Measurements from ENCODE around the gene TSEN15. TPM values are rescaled to one million over a fixed set of nuclear protein-coding genes. Genes with fewer than 3 reads are reported as not detected.

The TSEN15 gene
- total and polyA plus RNA-seq, 9 of the 15 experiments (the other 6 are each of a cell fraction or from before 2014, with no cell fraction given) = 25.6 to 121 (median 91.3) TPM

DNA sequence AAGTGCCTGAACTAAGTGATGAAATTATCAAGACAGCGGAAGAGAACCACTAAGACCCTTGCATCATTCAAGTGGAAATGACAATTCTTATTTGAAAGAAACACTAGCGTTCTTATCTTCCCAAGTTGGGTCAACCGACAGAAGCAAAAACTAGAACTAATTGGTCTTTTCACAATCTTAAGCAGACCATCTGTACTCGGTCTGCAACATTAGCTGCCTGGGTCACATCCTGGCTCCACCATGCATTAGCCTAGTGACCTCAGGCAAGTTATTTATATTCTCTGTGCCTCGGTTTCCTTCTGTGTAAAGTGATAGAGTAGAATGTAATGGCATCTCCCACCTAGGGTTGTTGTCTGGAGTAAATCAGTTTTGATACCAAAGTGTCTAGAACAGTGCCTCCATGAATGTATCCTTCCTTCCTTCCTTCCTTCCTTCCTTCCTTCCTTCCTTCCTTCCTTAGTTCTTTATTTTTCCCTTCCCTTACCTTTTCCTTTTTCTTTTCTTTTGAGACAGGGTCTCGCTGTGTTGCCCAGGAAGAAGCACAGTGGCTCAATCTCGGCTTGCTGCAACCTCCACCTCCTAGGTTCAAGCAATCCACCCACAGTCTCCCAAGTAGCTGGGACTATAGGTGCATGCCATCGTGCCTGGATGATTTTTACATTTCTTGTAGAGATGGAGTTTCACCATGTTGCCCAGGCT, 20.0 kb upstream of the TSEN15 start (continued):
- TF ChIP-seq, protein P1, sequence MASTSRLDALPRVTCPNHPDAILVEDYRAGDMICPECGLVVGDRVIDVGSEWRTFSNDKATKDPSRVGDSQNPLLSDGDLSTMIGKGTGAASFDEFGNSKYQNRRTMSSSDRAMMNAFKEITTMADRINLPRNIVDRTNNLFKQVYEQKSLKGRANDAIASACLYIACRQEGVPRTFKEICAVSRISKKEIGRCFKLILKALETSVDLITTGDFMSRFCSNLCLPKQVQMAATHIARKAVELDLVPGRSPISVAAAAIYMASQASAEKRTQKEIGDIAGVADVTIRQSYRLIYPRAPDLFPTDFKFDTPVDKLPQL (IDR thresholded peaks at IDR 0.05; ENCODE audit: extremely low read depth, insufficient read length) = no peak
- TF ChIP-seq RBM14 (IDR thresholded peaks at IDR 0.05; ENCODE audit: borderline replicate concordance, insufficient read depth, low read depth, low read length) (no peak), TEAD4 (IDR thresholded peaks at IDR 0.05; ENCODE audit: low read length) (peak; percentile 98), TEAD4 (CRISPR knock-in tag; IDR thresholded peaks at IDR 0.05; ENCODE audit: borderline replicate concordance) (no peak), DNMT1 (IDR thresholded peaks at IDR 0.05) (no peak), CBX3 (IDR thresholded peaks at IDR 0.05; ENCODE audit: borderline replicate concordance in 1 of 2, low read length in 2 of 2) (peak in 1 of 2 experiments; percentile 82; a peak in 2 of 3 replicates), ZNF766 (CRISPR knock-in tag; conservative IDR thresholded peaks at IDR 0.05) (peak; percentile 46; the same call in 1 of the 2 replicates), CBX2 (IDR thresholded peaks at IDR 0.05; ENCODE audit: insufficient read depth, low read length, poor library complexity, severe bottlenecking) (no peak), GABPB1 (CRISPR knock-in tag; IDR thresholded peaks at IDR 0.05) (peak; percentile 59; the same call in 1 of the 2 replicates), SAP30 (IDR thresholded peaks at IDR 0.05; ENCODE audit: borderline replicate concordance, insufficient read depth, low read depth, low read length, poor library complexity, severe bottlenecking) (no peak), ETS2 (tag; IDR thresholded peaks at IDR 0.05; ENCODE audit: borderline replicate concordance, poor library complexity, severe bottlenecking) (no peak), MTA2 (IDR thresholded peaks at IDR 0.05; ENCODE audit: low read depth) (peak; percentile 89), PHF21A (IDR thresholded peaks at IDR 0.05; ENCODE audit: borderline replicate concordance, low read depth) (no peak), CBX8 (IDR thresholded peaks at IDR 0.05; ENCODE audit: borderline replicate concordance, extremely low read depth, low read depth, low read length, poor library complexity, severe bottlenecking) (no peak)
- TF ChIP-seq, protein P2, sequence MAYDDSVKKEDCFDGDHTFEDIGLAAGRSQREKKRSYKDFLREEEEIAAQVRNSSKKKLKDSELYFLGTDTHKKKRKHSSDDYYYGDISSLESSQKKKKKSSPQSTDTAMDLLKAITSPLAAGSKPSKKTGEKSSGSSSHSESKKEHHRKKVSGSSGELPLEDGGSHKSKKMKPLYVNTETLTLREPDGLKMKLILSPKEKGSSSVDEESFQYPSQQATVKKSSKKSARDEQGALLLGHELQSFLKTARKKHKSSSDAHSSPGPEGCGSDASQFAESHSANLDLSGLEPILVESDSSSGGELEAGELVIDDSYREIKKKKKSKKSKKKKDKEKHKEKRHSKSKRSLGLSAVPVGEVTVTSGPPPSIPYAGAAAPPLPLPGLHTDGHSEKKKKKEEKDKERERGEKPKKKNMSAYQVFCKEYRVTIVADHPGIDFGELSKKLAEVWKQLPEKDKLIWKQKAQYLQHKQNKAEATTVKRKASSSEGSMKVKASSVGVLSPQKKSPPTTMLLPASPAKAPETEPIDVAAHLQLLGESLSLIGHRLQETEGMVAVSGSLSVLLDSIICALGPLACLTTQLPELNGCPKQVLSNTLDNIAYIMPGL (CRISPR knock-in tag; IDR thresholded peaks at IDR 0.05) = no peak
- TF ChIP-seq, protein P3, sequence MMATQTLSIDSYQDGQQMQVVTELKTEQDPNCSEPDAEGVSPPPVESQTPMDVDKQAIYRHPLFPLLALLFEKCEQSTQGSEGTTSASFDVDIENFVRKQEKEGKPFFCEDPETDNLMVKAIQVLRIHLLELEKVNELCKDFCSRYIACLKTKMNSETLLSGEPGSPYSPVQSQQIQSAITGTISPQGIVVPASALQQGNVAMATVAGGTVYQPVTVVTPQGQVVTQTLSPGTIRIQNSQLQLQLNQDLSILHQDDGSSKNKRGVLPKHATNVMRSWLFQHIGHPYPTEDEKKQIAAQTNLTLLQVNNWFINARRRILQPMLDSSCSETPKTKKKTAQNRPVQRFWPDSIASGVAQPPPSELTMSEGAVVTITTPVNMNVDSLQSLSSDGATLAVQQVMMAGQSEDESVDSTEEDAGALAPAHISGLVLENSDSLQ (IDR thresholded peaks at IDR 0.05) = peak; percentile 57; the same call in 1 of the 2 replicates
- TF ChIP-seq, protein P4, sequence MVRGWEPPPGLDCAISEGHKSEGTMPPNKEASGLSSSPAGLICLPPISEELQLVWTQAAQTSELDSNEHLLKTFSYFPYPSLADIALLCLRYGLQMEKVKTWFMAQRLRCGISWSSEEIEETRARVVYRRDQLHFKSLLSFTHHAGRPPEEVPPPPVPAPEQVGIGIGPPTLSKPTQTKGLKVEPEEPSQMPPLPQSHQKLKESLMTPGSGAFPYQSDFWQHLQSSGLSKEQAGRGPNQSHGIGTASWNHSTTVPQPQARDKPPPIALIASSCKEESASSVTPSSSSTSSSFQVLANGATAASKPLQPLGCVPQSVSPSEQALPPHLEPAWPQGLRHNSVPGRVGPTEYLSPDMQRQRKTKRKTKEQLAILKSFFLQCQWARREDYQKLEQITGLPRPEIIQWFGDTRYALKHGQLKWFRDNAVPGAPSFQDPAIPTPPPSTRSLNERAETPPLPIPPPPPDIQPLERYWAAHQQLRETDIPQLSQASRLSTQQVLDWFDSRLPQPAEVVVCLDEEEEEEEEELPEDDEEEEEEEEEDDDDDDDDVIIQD (CRISPR knock-in tag; IDR thresholded peaks at IDR 0.05) = no peak

Measured in K562 (cell line).